ENCODE results near the gene NAA16.

Gene NAA16

DNA sequence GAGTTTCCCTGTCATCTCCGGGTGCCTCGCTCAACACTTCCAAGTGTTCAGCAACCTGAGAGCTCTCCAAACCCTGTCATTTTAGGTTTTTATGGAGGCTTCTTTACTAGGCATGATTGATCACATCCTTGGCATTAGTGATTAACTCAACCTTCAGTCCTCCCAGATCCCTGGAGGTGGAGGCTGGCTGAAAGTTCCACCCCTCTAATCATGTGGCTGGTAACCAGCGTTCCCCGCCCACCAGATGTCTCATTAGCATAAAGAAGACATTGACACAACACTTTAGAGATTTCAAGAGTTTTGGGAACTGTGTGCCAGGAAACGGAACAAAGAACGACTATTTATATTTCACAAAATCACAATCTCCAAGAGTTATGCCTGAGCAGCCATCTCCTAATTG, 75.1 kb downstream of the NAA16 start:
- no peak overlapping the region for H3K4me3 ChIP-seq (ENCODE audit: insufficient read depth, low read depth, low read length)
- 90 to 95% methylated on average over 6 of the region's 6 CpGs for WGBS, 2 experiments
- no peak overlapping the region for H3K27ac ChIP-seq (ENCODE audit: insufficient read depth, low read depth, low read length, poor library complexity, severe bottlenecking)
- H3K27me3 ChIP-seq (ENCODE audit: control insufficient read depth, insufficient read depth, low read length, poor library complexity, severe bottlenecking) = no peaks in the 10 kb centered on the region
- H3K9me3 ChIP-seq (ENCODE audit: control insufficient read depth, low read length) = no peaks in the 10 kb centered on the region
- H3K4me1 ChIP-seq (ENCODE audit: control insufficient read depth, insufficient read depth, low read length) = no peaks in the 10 kb centered on the region
- no peaks in the 10 kb centered on the region for H3K36me3 ChIP-seq (ENCODE audit: control insufficient read depth, insufficient read depth, low read length)

DNA sequence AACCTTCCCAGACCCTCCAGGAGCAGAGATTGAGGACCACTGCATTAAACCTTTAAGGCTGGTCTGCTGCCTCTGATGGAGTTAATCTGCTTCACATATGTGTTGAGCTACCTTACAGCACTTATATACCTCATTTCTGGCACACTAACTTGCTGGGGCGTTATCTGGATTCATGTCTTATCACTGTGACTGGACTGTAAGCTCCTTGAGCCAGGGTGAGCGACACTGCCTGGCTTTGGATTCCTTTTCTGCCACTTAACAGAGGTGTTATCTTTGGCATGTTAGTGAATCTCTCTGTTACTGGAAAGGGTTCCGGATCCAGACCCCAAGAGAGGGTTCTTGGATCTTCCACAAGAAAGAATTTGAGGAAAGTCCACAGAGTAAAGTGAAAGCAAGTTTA, 76.5 kb downstream of the NAA16 start:
- no peaks in the 10 kb centered on the region for H3K4me1 ChIP-seq (ENCODE audit: control insufficient read depth, insufficient read depth, low read length)
- 95 to 98% methylated on average over 3 of the region's 3 CpGs for WGBS, 2 experiments
- no peaks in the 10 kb centered on the region for H3K9me3 ChIP-seq (ENCODE audit: control insufficient read depth, low read length)

DNA sequence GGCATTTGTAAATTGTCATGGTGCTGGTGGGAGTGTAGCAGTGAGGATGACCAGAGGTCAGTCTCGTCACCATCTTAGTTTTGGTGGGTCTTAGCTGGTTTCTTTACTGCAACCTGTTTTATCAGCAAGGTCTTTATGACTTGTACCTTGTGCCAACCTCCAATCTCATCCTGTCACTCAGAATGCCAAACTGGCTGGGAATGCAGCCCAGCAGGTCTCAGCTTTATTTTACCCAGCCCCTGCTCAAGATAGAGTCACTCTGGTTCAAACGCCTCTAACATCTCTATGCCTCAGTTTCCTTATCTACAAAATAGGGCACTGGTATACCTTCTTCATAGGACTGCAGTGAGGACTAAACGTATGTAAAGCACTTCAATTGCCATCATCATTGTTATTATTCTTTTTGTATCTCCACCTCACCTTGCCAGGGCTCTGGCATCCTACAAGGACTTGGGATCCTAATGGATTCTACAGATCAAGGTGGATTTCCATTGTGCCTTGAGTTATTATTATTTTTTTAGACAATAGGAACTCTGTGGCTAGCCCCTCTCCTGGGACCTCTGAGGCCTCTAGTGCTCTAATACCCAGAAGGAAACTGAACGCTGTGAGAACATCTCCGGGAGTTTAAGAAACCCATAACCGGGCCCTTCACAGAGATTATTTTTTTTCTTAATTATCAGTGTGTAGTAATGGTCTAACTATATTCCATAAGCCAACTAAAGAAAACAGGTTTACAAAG, 77.2 kb downstream of the NAA16 start:
- Histone ChIP-seq H3K4me1 (ENCODE audit: control insufficient read depth, insufficient read depth, low read length) (no peaks in the 10 kb centered on the region), H3K36me3 (ENCODE audit: control insufficient read depth, insufficient read depth, low read length) (no peaks in the 10 kb centered on the region), H3K27me3 (ENCODE audit: control insufficient read depth, insufficient read depth, low read length, poor library complexity, severe bottlenecking) (no peaks in the 10 kb centered on the region), H3K9me3 (ENCODE audit: control insufficient read depth, low read length) (no peaks in the 10 kb centered on the region), H3K27ac (ENCODE audit: insufficient read depth, low read depth, low read length, poor library complexity, severe bottlenecking) (no peak overlapping the region), H3K4me3 (ENCODE audit: insufficient read depth, low read depth, low read length) (no peak overlapping the region)
- WGBS, 2 experiments = 91 to 92% methylated on average over 4 to 6 of the region's 6 CpGs

More for the DNA sequence above, 76.5 kb downstream of the NAA16 start:
- Histone ChIP-seq H3K4me3 (ENCODE audit: insufficient read depth, low read depth, low read length) (no peak overlapping the region), H3K27ac (ENCODE audit: insufficient read depth, low read depth, low read length, poor library complexity, severe bottlenecking) (no peak overlapping the region), H3K36me3 (ENCODE audit: control insufficient read depth, insufficient read depth, low read length) (no peaks in the 10 kb centered on the region), H3K27me3 (ENCODE audit: control insufficient read depth, insufficient read depth, low read length, poor library complexity, severe bottlenecking) (no peaks in the 10 kb centered on the region)

DNA sequence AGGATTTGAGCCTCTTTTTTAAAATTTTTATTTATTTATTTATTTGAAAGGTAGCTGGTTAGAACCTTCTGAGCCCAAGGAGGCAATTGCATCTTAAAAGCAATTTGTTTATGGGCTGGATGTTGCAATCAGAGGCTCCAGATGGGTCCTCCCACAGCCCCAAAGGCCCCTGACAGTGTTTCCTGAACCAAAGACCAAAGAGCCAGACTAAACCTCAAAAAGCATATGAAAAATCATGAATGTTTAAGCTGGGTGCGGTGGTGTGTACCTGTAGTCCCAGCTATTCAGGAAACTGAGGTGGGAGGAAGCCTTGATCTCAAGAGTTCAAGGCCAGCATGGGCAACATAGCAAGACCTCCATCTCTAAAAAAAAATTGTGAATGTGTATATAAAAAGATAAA, 78.5 kb downstream of the NAA16 start:
- no peaks in the 10 kb centered on the region for H3K4me1 ChIP-seq (ENCODE audit: control insufficient read depth, insufficient read depth, low read length)
- WGBS, 2 experiments = 92 to 96% methylated on average over 1 of the region's 1 CpG

DNA sequence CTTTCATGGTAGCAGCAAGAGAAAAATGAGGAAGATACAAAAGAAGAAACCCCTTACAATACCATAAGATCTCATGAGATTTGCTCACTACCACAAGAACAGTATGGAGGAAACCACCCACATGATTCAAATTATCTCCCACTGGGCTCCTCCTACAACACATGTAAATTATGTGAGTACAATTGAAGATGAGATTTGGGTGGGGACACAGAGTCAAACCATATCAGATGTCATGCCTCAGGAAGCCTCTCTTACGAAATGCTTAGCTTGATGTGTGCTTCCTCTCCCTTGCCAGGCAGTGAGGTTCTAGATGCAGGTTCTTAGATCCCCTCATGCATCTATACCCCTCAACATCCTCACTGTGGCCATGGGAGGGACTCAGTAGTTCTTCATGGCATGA, 83.1 kb downstream of the NAA16 start:
- Histone ChIP-seq H3K27ac (ENCODE audit: insufficient read depth, low read depth, low read length, poor library complexity, severe bottlenecking) (no peak overlapping the region), H3K27me3 (ENCODE audit: control insufficient read depth, insufficient read depth, low read length, poor library complexity, severe bottlenecking) (no peaks in the 10 kb centered on the region), H3K36me3 (ENCODE audit: control insufficient read depth, insufficient read depth, low read length) (no peaks in the 10 kb centered on the region), H3K4me1 (ENCODE audit: control insufficient read depth, insufficient read depth, low read length) (no peaks in the 10 kb centered on the region), H3K9me3 (ENCODE audit: control insufficient read depth, low read length) (no peaks in the 10 kb centered on the region), H3K4me3 (ENCODE audit: insufficient read depth, low read depth, low read length) (no peak overlapping the region)
- WGBS, 2 experiments = 92 to 95% methylated on average over 1 of the region's 1 CpG

More for the DNA sequence above, 78.5 kb downstream of the NAA16 start:
- H3K4me3 ChIP-seq (ENCODE audit: insufficient read depth, low read depth, low read length) = no peak overlapping the region
- H3K9me3 ChIP-seq (ENCODE audit: control insufficient read depth, low read length) = no peaks in the 10 kb centered on the region
- no peak overlapping the region for H3K27ac ChIP-seq (ENCODE audit: insufficient read depth, low read depth, low read length, poor library complexity, severe bottlenecking)
- H3K36me3 ChIP-seq (ENCODE audit: control insufficient read depth, insufficient read depth, low read length) = no peaks in the 10 kb centered on the region
- H3K27me3 ChIP-seq (ENCODE audit: control insufficient read depth, insufficient read depth, low read length, poor library complexity, severe bottlenecking) = no peaks in the 10 kb centered on the region

DNA sequence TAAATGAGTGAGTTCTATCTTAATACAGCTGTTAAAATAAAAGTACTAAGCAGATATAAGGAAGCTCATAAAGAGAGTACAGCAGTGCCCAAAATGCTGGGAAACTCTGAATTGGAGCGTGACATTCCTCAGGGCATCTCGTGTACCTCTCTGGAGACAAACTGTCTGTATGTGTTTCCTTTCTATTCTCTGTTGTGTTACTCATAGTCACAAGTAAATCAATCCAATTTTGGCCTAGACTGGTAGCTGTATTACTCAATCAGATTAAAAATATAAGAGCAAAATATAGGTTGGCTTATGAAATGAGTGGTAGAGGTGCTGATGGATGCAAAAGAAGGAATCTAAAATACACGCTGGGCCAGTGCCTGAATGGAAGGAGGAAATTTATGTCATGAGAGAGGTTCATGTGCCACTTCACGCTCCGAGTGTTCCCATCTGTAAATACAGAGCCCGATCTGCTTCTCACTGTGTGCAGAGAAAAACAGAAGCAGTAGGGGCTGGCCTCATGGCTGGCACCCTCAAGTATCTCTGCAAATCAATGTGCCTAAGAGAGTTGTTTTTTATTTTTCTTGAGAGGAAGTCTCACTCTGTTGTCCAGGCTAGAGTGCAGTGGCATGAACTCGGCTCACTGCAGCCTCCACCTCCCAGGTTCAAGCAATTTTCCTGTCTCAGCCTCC, 87.6 kb downstream of the NAA16 start:
- no peaks in the 10 kb centered on the region for H3K27me3 ChIP-seq (ENCODE audit: control insufficient read depth, insufficient read depth, low read length, poor library complexity, severe bottlenecking)
- H3K4me3 ChIP-seq (ENCODE audit: insufficient read depth, low read depth, low read length) = no peak overlapping the region
- no peaks in the 10 kb centered on the region for H3K9me3 ChIP-seq (ENCODE audit: control insufficient read depth, low read length)
- 92 to 93% methylated on average over 7 of the region's 7 CpGs for WGBS, 2 experiments
- no peaks in the 10 kb centered on the region for H3K4me1 ChIP-seq (ENCODE audit: control insufficient read depth, insufficient read depth, low read length)
- no peak overlapping the region for H3K27ac ChIP-seq (ENCODE audit: insufficient read depth, low read depth, low read length, poor library complexity, severe bottlenecking)
- no peaks in the 10 kb centered on the region for H3K36me3 ChIP-seq (ENCODE audit: control insufficient read depth, insufficient read depth, low read length)

DNA sequence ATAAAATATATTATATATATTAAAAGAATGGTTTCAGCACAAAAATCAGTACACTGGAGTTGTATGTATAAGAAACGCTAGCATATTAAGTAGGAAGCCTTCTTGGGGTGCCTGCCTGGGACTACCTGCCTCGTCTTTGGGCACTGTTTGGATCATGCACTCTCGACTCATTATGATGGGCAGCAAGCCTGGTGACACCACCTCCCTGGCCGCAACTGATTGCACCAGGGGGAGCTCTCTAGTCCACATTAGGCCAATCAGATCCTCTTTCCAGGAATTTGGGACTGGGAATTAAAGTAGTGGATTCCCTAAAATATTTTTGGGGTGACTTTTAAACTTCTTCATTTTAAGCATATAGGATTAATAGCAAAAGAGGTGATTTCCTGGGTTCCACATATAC, 90.3 kb downstream of the NAA16 start:
- no peaks in the 10 kb centered on the region for H3K9me3 ChIP-seq (ENCODE audit: control insufficient read depth, low read length)
- WGBS, 2 experiments = 84 to 91% methylated on average over 4 of the region's 4 CpGs
- no peak overlapping the region for H3K27ac ChIP-seq (ENCODE audit: insufficient read depth, low read depth, low read length, poor library complexity, severe bottlenecking)
- no peaks in the 10 kb centered on the region for H3K27me3 ChIP-seq (ENCODE audit: control insufficient read depth, insufficient read depth, low read length, poor library complexity, severe bottlenecking)
- no peaks in the 10 kb centered on the region for H3K36me3 ChIP-seq (ENCODE audit: control insufficient read depth, insufficient read depth, low read length)
- no peak overlapping the region for H3K4me3 ChIP-seq (ENCODE audit: insufficient read depth, low read depth, low read length)
- H3K4me1 ChIP-seq (ENCODE audit: control insufficient read depth, insufficient read depth, low read length) = no peaks in the 10 kb centered on the region

DNA sequence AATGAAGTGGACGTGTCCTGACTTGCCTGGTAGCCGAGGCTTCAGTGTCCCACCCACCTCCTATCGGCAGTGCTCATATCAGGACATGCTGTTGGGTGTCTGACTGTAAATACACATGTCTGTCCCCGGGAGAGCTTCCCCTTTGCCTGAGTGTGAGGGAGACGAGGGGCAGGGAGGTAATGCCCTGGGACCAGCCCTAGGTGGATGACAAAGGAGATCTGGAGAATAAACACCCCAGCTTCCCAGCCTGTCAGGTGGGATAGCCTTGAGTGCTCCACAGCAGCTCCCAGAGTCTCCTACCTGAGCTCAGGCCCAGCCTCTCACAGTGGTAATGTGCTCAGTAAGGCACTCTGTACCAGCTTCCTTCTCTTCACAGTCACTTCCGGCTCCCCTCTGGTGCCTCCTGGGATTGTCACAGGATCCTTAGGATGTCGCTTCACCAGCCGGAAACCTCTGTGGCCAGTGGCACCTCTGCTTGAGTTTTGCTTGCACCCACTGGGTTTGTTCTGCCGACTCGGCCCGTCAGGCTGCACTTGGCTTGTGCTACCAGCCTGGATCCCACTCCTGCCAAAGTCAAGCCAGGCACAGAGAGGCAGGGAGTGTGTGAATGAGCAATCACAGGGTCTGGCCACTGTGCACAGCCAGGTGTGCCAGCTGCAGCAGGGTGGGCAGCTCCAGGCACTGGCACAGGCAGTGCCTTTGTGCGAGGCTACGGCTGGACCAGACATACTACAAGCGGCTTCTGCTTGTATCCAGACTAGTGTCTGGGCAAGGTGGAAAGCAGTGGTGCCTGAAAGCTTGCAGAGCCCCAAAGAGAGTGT, 91.8 kb downstream of the NAA16 start:
- Histone ChIP-seq H3K27me3 (ENCODE audit: control insufficient read depth, insufficient read depth, low read length, poor library complexity, severe bottlenecking) (no peaks in the 10 kb centered on the region), H3K4me1 (ENCODE audit: control insufficient read depth, insufficient read depth, low read length) (no peaks in the 10 kb centered on the region), H3K4me3 (ENCODE audit: insufficient read depth, low read depth, low read length) (no peak overlapping the region), H3K9me3 (ENCODE audit: control insufficient read depth, low read length) (no peaks in the 10 kb centered on the region), H3K27ac (ENCODE audit: insufficient read depth, low read depth, low read length, poor library complexity, severe bottlenecking) (no peak overlapping the region), H3K36me3 (ENCODE audit: control insufficient read depth, insufficient read depth, low read length) (no peaks in the 10 kb centered on the region)
- 86 to 90% methylated on average over 14 of the region's 14 CpGs for WGBS, 2 experiments

DNA sequence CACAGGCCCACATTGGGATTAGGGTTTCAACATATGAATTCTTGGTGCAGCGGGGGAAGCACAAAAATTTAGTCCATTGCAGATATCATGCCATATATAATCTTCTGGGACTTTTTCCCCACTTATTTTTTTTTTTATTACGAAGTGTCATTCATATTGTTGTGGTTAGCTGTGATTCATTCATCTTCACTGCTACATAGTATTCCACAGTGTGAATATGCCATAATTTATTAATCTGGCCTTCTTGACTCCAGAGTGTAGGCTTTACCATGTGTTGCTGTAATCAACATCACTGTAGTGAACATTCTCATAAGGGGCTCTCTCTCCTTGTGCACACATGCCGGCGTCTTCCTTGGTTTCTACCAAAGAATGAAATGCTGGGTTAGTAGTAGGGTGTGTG, 92.9 kb downstream of the NAA16 start:
- WGBS, 2 experiments = 98 to 99% methylated on average over 3 to 4 of the region's 4 CpGs
- H3K9me3 ChIP-seq (ENCODE audit: control insufficient read depth, low read length) = no peaks in the 10 kb centered on the region
- H3K36me3 ChIP-seq (ENCODE audit: control insufficient read depth, insufficient read depth, low read length) = no peaks in the 10 kb centered on the region
- no peak overlapping the region for H3K27ac ChIP-seq (ENCODE audit: insufficient read depth, low read depth, low read length, poor library complexity, severe bottlenecking)
- H3K4me1 ChIP-seq (ENCODE audit: control insufficient read depth, insufficient read depth, low read length) = no peaks in the 10 kb centered on the region
- no peaks in the 10 kb centered on the region for H3K27me3 ChIP-seq (ENCODE audit: control insufficient read depth, insufficient read depth, low read length, poor library complexity, severe bottlenecking)
- no peak overlapping the region for H3K4me3 ChIP-seq (ENCODE audit: insufficient read depth, low read depth, low read length)

DNA sequence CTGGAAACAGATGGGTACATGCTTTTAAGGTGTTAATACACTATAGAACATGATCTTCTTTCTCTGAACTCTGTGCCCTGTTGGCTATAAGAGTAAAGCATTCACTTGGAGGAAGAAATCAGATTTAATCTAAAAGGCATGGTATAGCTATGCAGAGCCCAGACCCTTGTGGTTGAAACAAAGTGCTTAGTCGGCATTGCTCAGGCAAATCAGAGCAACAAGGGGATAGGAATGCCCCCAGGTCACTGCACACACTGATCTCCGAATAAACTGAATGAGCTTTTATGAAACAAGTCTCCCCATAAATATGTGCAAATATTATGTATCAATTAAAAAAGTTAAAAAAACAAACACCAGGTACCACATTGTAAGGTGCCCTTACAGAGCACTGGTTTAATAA, 94.3 kb downstream of the NAA16 start:
- Histone ChIP-seq H3K4me3 (ENCODE audit: insufficient read depth, low read depth, low read length) (no peak overlapping the region), H3K36me3 (ENCODE audit: control insufficient read depth, insufficient read depth, low read length) (no peaks in the 10 kb centered on the region), H3K27ac (ENCODE audit: insufficient read depth, low read depth, low read length, poor library complexity, severe bottlenecking) (no peak overlapping the region), H3K27me3 (ENCODE audit: control insufficient read depth, insufficient read depth, low read length, poor library complexity, severe bottlenecking) (no peaks in the 10 kb centered on the region), H3K4me1 (ENCODE audit: control insufficient read depth, insufficient read depth, low read length) (no peaks in the 10 kb centered on the region), H3K9me3 (ENCODE audit: control insufficient read depth, low read length) (no peaks in the 10 kb centered on the region)
- WGBS, 2 experiments = 92 to 100% methylated on average over 1 of the region's 2 CpGs
